HG02840 (cell line): ENCODE results near the gene TTLL5.

Source experiments
- ATAC-seq: cut with Tn5 transposase; IDR thresholded peaks from one replicate; pipeline ENCODE4 v1.9.1; 2021; ENCODE audit warnings: mild to moderate bottlenecking, moderate library complexity, moderate number of reproducible peaks; ENCODE audit not compliant: unreplicated experiment, low FRiP score

The TTLL5 gene

GRCh38 chr14:75934998-75935628 is 274.1 kb downstream of the TTLL5 start:
- no peak for ATAC-seq

GRCh38 chr14:75939200-75939599 is 278.2 kb downstream of the TTLL5 start:
- ATAC-seq = no peak

GRCh38 chr14:75941030-75941429 is 280.0 kb downstream of the TTLL5 start:
- ATAC-seq = no peak

- ATAC-seq = no peak
These were observed 283.7 kb downstream of the TTLL5 start for GRCh38 chr14:75944607-75945241.

- no peak for ATAC-seq
These were observed 285.7 kb downstream of the TTLL5 start for GRCh38 chr14:75946785-75947184.

- no peak for ATAC-seq
These were observed 291.4 kb downstream of the TTLL5 start for GRCh38 chr14:75952489-75952888.

GRCh38 chr14:75959031-75959430 is 298.0 kb downstream of the TTLL5 start:
- ATAC-seq = no peak

GRCh38 chr14:75960231-75960630 is 299.2 kb downstream of the TTLL5 start:
- ATAC-seq = no peak

- ATAC-seq = no peak
These were observed 300.6 kb downstream of the TTLL5 start for GRCh38 chr14:75961662-75962061.

- no peak for ATAC-seq
These were observed 306.8 kb downstream of the TTLL5 start for GRCh38 chr14:75967866-75968265.

- ATAC-seq = no peak
These were observed 307.4 kb downstream of the TTLL5 start for GRCh38 chr14:75968456-75968855.

- ATAC-seq = no peak
These were observed 308.1 kb downstream of the TTLL5 start for GRCh38 chr14:75969126-75969525.

- no peak for ATAC-seq
These were observed 308.8 kb downstream of the TTLL5 start for GRCh38 chr14:75969891-75970290.

GRCh38 chr14:75970989-75971388 is 309.9 kb downstream of the TTLL5 start:
- ATAC-seq = no peak

- no peak for ATAC-seq
These were observed 310.5 kb downstream of the TTLL5 start for GRCh38 chr14:75971509-75971908.

GRCh38 chr14:75972801-75973421 is 311.9 kb downstream of the TTLL5 start:
- ATAC-seq = no peak

GRCh38 chr14:75976826-75977581 is 316.0 kb downstream of the TTLL5 start:
- ATAC-seq = no peak

- no peak for ATAC-seq
These were observed 316.5 kb downstream of the TTLL5 start for GRCh38 chr14:75977582-75977943.

- ATAC-seq = no peak
These were observed 317.2 kb downstream of the TTLL5 start for GRCh38 chr14:75978249-75978731.

GRCh38 chr14:75979071-75979571 is 318.1 kb downstream of the TTLL5 start:
- no peak for ATAC-seq
